NB4 (cell line): ENCODE measurements around the gene ARID5A.

Experiments
- DNase-seq: peaks from one replicate; pipeline ENCODE4 v3.0.0; 2010; ENCODE audit warnings: low read depth
- H3K4me3 ChIP-seq: one replicate; pipeline ENCODE4 v1.5.1; 2011; ENCODE audit warnings: mild to moderate bottlenecking, low read depth, low read length, moderate library complexity
- CTCF ChIP-seq: IDR thresholded peaks from one replicate; pipeline ENCODE4 v1.5.1; 2012; ENCODE audit warnings: low read depth, low read length
- MYC ChIP-seq: IDR thresholded peaks from 2 replicates; pipeline ENCODE4 v1.6.1; 2011; ENCODE audit warnings: low read depth, low read length
- POLR2A ChIP-seq: IDR thresholded peaks from 2 replicates; pipeline ENCODE4 v1.6.1; 2011; ENCODE audit warnings: mild to moderate bottlenecking; ENCODE audit not compliant: insufficient read length; ENCODE audit errors: extremely low read depth
- TF ChIP-seq, protein P1 (sequence below): IDR thresholded peaks from 2 replicates; pipeline ENCODE4 v1.6.1; 2011; ENCODE audit warnings: low read depth, low read length

The ARID5A gene

DNA sequence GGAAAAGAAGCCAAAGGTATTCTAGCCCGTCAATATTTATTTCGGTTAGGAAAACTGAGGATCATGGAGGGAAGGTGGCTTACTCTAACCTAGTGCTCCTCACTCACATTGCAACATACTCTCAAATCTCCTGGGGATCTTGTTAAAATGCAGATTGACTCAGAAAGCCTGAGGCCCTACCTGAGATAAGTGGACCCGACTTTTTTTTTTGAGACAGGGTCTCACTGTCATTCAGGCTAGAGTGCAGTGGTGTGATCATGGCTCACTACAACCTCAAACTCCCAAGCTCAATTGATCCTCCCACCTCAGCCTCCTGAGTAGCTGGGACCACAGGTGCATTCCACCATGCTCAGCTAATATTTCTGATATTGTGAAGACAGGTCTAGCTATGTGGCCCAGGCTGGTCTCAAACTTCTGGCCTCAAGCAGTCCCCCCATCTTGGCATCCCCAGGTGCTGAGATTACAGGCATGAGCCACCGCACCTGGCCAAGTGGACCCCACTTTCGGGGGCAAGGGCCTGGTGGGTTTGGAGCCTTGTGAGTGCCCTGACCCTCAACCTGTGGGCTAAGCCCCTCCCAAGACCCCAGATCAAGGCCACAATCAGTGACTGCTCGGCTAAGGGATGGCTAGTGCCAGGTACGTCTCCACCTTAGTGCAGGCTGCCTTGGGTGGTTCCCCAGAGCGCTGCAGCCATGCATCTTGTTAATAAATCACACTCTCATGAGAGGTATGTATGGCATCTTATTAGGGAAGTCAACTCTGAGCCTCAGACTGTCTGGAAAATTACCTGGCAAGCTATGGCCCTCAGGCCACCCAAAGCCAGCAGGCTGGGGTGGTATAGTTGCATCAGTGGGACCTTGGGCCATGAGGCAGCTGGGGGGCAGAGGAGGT lies 30.3 kb upstream of the ARID5A start:
- H3K4me3 ChIP-seq = no peak overlapping the region
- TF ChIP-seq CTCF (no peak), MYC (no peak), POLR2A (no peak)
- TF ChIP-seq, protein P1, sequence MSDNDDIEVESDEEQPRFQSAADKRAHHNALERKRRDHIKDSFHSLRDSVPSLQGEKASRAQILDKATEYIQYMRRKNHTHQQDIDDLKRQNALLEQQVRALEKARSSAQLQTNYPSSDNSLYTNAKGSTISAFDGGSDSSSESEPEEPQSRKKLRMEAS = no peak
- no peak for DNase-seq

GRCh38 chr2:96506907-96507240 lies 29.7 kb upstream of the ARID5A start:
- DNase-seq = no peak
- no peak overlapping the region for H3K4me3 ChIP-seq
- TF ChIP-seq CTCF = no peak
- TF ChIP-seq POLR2A = no peak
- TF ChIP-seq, protein P1 = no peak
- no peak for TF ChIP-seq MYC

DNA sequence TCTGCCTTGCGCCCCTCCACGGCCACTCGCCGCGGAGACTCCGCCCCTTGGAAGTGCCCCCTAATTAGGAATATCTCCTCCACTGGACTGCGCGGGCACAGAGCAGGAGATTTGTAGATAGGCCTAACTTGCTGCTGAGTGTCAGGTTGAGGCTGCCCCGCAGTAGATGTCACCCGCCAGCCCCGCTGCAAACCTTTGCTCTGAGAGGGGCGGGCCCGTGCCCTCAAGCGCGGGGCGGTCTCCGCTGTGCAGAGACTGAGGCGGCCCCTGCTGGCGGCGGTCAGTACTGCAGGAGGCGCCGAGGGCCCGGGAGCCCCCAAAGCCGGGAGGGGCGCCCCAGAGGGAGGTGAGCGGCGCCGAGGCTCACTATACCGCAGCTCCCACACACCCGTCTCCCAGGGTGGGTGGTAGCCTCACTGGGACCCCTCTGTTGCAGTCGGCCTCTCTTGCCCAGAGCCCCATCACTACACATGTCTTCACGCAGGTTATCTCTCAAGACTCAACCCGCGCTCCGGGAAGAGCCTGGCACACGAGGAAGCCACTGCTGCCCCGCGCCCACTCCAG lies 28.5 kb upstream of the ARID5A start:
- H3K4me3 ChIP-seq = no peak overlapping the region
- TF ChIP-seq MYC = no peak
- peak; percentile 89 for TF ChIP-seq CTCF
- peak; percentile 74 for DNase-seq

DNA sequence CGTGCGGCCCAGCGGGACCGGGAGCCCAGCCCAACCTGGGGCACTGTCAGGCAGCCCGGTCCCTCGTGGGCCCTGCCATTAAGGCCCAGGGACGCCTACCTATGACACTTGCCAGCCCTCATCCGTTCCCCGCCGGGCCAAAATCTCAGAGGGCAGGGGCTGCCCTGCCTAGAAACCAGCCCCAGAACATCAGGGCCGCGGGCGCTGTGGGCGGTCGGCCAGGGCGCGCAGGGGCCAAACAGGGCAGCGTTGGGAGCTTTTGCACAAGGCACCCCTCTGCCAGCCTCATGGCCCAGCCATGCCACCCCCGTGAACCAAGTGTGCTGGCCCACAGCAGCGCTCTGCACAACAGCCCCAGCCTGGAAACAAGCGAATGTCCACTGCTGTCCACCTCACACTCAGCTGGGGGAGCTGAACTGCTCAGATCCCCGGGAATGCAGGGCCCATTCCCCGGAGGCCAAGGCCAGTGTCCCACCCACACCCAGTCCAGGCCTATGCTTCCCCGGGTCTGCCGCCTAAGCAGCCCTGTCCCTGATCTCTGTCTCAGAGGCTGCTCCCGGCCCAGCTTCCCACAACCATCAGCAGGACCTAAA lies 27.9 kb upstream of the ARID5A start:
- DNase-seq = no peak
- no peak overlapping the region for H3K4me3 ChIP-seq
- TF ChIP-seq, protein P1 = no peak
- TF ChIP-seq CTCF (no peak), POLR2A (no peak)

DNA sequence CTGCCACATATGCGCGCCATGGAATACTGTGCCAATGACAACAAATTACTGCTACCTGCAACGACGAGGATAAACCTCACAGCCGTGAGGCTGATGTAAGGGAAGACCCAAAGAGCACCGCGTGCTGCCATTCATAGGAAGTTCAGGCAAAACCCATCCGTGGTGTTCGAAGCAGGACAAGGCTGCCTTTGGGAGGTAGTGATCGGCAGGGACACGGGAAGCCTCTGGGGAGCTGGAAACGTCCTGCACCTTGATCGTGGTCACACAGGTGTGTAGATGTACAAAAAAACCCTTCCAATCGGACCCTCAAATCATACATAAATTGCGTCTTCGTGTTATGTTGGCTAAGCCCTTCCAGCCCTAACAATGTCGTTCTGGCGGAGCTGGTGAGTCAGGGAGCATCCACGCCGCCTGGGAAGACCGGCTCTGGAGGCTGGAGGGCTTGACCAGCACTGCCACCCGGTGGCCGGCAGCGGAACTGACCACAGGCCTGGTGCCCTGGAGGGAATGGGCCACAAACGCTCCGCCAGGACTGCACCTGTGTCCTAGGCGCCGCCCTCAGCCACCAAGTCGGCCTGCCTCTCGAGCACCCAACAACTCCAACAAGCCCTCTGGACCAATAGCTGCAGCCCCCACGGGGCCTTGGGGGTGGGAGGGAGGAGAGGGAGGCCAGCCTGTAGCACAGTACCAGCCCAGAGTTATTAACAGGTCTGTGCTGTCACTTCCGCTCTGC lies 27.3 kb upstream of the ARID5A start:
- peak; percentile 83 for DNase-seq
- no peak overlapping the region for H3K4me3 ChIP-seq
- peak; percentile 32; the same call in 1 of the 2 replicates for TF ChIP-seq MYC
- TF ChIP-seq, protein P1 = 0 out of 2 replicates have a peak, but pooled peaks have one; percentile 26
- TF ChIP-seq POLR2A = no peak
- peak; percentile 96 for TF ChIP-seq CTCF
